Measurements from ENCODE around the gene POLN. TPM values are rescaled to one million over a fixed set of nuclear protein-coding genes. Genes with fewer than 3 reads are reported as not detected.
A peak's percentile ranks its signal among the peaks of the same experiment; 100 is the strongest.

Gene POLN
- total RNA-seq, 1 donor from 2014 or later = 8.6 TPM

DNA sequence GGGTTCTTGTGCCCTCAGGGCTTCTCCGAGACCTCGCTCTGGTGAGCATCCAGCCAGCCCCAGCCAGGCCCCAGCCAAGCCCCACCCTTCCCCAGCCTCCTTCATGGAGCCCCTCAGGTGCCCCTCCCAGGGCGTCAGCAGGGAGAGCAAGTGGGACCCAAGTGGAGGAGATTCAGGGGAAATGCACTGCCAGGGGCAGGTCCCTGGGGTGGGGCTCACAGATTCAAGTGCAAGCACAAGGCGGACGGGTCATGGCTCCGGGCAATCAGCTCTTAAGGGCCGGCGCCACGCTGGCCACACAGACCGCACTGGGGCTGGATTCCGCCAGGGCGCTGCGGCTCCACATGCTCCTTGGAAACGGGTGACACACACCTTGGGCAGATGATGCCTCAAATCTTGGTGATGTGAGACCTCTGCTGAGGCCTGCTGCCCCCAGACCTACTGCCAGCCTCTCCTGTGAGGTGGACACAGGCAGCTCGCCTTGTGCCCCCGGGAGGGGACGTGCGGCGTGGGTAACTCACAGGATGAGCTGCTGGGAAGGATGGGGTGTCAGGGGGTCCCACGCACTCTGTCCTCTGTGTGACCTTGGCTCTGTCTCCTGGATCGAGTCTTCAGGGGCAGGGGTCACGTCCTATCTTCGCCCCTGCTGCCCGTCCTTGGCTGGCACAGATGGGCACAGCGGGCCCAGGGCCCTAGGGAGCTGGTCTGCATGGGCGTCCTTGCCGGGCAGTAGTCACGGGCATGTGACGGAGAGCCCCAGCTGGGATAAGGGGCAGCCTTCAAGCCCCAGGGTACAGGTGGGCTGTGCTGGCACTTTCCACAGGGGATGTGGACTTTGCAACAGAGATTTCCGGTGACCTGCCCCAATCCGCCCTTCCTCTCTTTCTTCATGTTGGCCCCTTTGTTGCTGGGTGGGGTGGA lies 165.7 kb downstream of the POLN start:
- DNase-seq (ENCODE audit: low spot score in 2 of 2) (peak in 1 of 2 donors; percentile 2), FAIRE-seq (no peak)

- DNase-seq (ENCODE audit: low spot score in 2 of 2) (no peak), FAIRE-seq (no peak)
Observed at GRCh38 chr4:2075171-2075986, 166.5 kb downstream of the POLN start.

DNA sequence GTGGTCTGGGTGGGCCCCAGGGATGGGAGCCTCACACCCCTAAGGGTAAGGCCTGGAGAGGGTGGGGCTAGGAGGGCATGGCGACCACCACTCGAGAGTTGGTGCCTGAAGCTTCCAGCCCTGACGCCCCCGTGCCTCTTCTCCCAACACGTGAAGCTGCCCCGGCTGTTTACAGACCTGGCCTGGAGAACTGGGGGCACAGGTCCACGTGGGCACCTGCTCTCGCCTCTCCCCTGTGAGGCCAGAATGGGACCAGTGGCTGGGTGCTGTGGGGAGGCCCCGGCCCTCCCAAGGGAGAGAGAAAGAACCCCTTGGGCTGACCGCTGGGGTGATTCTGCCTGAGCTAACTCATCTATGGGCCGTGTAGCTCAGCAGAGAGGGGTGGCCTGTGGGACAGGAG lies 167.3 kb downstream of the POLN start:
- DNase-seq (ENCODE audit: low spot score in 2 of 2) (no peak), FAIRE-seq (no peak)

GRCh38 chr4:2073808-2074481 lies 168.0 kb downstream of the POLN start:
- FAIRE-seq = no peak
- DNase-seq (ENCODE audit: low spot score in 2 of 2) = no peak

DNA sequence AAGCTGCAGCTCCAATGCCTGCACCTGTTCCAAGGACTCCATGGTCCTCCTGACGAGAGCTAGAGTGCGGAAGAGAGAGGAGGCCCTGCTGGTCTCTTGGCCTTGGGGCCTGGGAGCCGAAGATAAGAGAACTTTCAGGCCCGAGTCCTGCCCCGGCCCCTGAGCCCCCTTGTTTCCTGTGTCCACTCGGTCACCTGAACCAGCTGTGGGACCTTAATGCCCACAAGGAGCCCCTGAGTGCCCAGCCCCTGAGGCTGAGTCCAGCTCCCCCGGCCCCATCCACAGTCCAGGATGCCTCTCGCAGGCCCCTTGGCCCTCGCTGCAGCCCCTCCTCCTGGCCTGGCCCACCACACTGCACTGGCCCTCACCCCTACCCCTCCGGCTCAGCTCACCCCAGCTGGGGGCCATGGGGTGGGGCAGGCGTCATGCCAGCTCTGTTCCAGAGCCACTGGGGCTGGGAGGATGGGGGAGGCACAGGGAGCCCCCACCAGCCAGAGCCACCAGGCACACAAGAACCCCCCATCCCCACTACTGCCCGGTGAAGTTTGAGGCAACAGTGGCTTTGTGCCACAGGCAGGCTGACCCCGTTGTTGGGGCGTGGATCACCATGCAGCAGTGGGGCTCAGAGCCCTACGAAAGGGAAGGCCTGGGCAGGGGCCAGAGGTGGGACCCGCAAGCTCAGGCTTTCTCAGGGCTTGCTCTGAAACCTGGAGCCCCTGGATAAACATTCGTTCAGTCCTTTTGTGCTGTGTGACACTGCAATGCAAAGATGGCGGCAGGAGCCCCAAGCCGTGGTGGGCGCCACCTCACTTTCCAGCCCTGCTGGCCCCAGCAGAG lies 168.7 kb downstream of the POLN start:
- FAIRE-seq (no peak), DNase-seq (ENCODE audit: low spot score in 2 of 2) (no peak)

- FAIRE-seq (no peak), DNase-seq (ENCODE audit: low spot score in 2 of 2) (peak in 1 of 2 donors; percentile 49)
Observed at GRCh38 chr4:2071912-2072867, 169.7 kb downstream of the POLN start.

DNA sequence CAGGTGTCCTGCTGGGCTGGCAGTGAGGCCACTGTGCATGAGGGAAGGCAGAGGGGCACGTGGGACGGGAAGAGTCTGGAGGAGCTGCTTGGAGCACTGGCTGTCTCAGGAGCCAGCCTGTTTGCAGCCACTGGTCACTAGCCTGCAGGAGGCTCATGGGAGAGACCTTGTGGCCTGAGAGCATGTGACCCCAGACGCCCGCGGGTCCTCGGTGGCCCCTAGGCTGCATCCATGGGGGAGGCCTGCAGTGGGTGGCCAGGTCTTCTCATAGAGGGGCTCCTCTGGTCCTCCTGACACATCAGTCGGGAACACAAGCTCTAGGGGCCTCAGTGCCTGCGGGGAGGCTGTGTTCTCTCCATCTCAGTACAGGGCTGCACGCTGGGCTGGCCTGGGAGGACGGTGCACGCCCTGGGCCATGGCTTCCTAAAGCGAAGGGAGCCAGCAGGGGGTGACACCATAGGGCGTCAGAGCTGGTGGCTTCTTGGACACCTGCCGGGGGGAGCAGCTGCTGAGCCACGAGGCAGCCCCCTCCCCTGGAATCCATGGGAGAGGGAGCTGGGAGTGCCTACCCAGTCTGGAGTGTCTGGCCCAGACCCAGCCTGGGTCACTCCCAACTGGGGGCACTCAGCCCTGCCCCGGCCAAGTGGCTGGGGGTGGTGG lies 170.5 kb downstream of the POLN start:
- FAIRE-seq (no peak), DNase-seq (ENCODE audit: low spot score in 2 of 2) (peak in 1 of 2 donors; percentile 19)

- DNase-seq (ENCODE audit: low spot score in 2 of 2) (no peak), FAIRE-seq (no peak)
Observed at GRCh38 chr4:2070421-2071251, 171.3 kb downstream of the POLN start.

- FAIRE-seq (no peak), DNase-seq (ENCODE audit: low spot score in 2 of 2) (peak in 1 of 2 donors; percentile 22)
Observed at GRCh38 chr4:2069986-2070385, 171.9 kb downstream of the POLN start.

- FAIRE-seq (no peak), DNase-seq (ENCODE audit: low spot score in 2 of 2) (peak in 1 of 2 donors; percentile 16)
Observed at GRCh38 chr4:2069161-2069971, 172.6 kb downstream of the POLN start.

DNA sequence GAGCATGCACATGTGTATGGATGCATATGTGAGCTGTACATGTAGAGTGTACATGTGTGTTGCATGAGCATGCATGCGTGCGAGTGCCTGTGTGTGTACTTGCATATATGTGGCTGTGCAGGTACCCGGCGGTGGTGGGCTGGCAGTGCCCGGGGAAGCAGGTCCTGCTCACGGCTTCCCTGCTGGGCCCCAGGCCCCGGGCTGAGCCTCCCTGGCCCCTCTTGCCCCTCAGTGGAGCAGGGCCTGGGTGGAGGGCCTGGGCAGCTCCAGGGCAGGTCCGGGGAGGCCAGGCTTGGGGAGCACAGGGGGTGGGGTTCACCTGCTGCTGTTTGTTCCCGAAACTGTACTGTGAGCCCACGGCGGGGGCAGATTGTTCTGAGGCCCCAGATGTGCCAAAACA lies 173.4 kb downstream of the POLN start:
- DNase-seq (ENCODE audit: low spot score in 2 of 2) (peak in 1 of 2 donors; percentile 23), FAIRE-seq (no peak)

DNA sequence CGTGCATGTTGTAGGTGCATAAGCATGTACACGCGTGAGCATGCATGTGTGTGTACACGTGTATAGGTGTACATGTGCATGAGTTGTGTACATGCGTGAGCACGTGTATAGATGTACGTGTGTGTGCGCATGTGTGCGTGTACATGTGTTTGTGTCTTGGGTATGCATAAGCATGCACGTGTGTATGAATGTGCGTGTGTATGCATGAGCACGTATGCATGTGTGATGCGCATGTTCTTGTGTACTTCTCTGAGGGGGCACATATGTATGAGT lies 173.8 kb downstream of the POLN start:
- FAIRE-seq (no peak), DNase-seq (ENCODE audit: low spot score in 2 of 2) (no peak)

DNA sequence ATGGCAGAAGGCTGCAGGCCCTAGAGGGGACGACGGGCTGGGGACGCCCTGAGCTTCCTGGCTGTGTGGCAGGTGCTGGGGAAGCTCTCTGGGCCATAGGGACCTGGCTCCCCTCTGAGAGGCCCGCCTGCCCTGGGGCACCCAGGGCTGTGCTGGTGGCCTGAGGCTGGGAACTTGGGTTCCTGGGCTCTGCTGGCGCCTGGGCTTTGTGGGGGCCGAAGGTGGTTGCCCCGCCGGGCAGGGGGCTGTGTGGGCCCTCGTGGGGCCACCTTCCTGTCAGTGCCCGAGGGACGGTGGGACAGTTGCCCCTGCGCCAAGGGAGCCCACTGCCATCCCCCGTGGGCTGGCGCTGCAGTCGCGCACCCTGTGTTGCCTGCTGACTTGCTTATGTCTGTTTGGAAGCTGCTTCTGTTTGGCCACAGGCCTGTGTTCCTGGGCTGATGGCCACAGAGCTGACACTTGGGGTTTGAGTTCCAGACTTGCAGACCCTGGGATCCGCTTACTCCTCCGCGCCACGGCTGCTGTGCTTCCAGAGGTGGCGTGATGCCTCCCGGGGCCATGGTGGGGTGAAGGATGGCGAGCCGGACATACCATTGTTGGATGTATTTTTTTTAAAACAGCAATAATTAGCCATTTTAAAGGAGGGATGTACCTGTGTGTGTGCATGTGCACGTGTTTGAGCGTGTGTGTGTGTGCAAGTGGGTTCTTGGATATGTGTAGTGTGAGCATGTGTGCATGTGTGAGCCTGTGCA lies 174.3 kb downstream of the POLN start:
- FAIRE-seq (no peak), DNase-seq (ENCODE audit: low spot score in 2 of 2) (peak in 1 of 2 donors; percentile 50)

DNA sequence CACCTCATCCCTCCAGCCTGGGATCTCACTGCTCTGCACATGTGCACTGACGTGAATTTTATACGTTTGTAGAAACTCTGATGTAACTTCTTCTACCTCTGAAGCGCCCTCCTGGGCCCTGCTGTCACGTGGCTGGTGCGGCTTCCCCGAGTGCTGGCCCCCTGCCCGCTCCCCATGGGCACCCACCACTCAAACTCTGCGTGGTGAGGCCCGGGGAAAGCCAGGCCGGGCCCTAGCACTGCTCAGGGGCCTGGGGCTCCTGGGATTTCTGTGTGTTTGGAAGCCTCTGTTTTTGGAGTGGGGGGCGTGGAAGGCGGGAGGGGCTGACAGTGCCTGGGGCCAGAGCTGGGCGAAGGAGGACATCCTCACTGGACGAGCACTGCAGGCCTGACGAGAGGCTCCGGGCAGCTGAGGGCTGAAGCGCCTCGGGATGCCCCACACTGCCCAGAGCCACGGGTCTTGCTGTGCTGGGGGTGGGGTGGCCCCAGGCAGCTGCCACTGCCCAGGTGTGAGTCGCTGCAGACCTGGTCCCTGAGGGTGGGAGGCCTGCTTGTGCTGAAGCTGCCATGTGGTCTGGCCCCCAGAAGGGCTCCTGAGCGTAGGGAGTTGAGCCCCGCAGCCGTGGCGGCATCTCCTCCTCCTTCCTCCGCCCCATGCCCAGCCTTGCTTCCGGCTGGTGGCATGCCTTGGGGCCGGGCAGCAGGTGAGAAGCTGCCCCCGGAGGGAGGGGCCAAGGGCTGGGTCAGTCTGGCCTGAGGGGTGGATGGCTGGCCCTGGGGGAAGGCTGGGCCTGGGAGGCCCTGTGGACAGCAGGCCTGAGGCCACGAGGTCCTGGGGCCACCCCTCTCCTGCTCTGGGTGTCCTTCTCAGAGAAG lies 175.1 kb downstream of the POLN start:
- FAIRE-seq = no peak
- peak in 1 of 2 donors; percentile 44 for DNase-seq (ENCODE audit: low spot score in 2 of 2)

GRCh38 chr4:2066011-2066551 lies 175.8 kb downstream of the POLN start:
- DNase-seq (ENCODE audit: low spot score in 2 of 2) (peak in 1 of 2 donors; percentile 43), FAIRE-seq (no peak)

All from frontal cortex (tissue), 4 donors.